Measurements from ENCODE around the gene PACSIN2. TPM values are rescaled to one million over a fixed set of nuclear protein-coding genes. Genes with fewer than 3 reads are reported as not detected.
A peak's percentile ranks its signal among the peaks of the same experiment; 100 is the strongest.

PACSIN2 gene
- total RNA-seq, 1 experiment from 2014 or later: 60.2 TPM

- intact Hi-C loops (cut with micrococcal nuclease; ENCODE audit: unreplicated experiment): no loop called here
- no peak for TF ChIP-seq REST (IDR thresholded peaks at IDR 0.05; ENCODE audit: insufficient read depth in 1 of 2, low read depth in 2 of 2, low read length in 1 of 2)
- peak; percentile 86 for TF ChIP-seq SIN3A (IDR thresholded peaks at IDR 0.05; ENCODE audit: borderline replicate concordance, insufficient read depth, low read depth, low read length)
- TF ChIP-seq TCF7L2 (IDR thresholded peaks at IDR 0.05; ENCODE audit: low read depth, low read length): no peak
- TF ChIP-seq POLR2AphosphoS5 (IDR thresholded peaks at IDR 0.05; ENCODE audit: low read depth, low read length): 0 out of 2 replicates have a peak, but pooled peaks have one; percentile 46
- no peak for TF ChIP-seq CTCF (IDR thresholded peaks at IDR 0.05)
- ChIA-PET CTCF (interaction anchor here (0.7 to 0.8 kb wide), 2 partner anchors 11 to 133 kb away, joined by 3 to 6 read pairs; no protein-coding TSS in a partner anchor), POLR2A (no interaction called here)
- no peaks in the 10 kb centered on the region for H3K36me3 ChIP-seq (ENCODE audit: control insufficient read depth, insufficient read depth, low read length)
- DNase-seq (ENCODE audit: low read depth, low spot score): no peak
- no TSS peak for BruUV-seq (replicated peaks)
- H3K9me3 ChIP-seq (ENCODE audit: control insufficient read depth, insufficient read depth, low read depth, low read length): no peaks in the 10 kb centered on the region
- peak within 1 kb of the TSS; percentile 73 to 87 for H3K4me3 ChIP-seq (ENCODE audit: low read depth in 2 of 2, low read length in 2 of 2)
- in situ Hi-C loops (cut with HindIII; ENCODE audit: low pct_unique_long_range_greater_than_20kb, low sequenced_read_pairs): no loop called here
- ATAC-seq: peak; percentile 97
- H3K27ac ChIP-seq (ENCODE audit: low read length): peak within 1 kb of the TSS; percentile 82
- no peaks in the 10 kb centered on the region for H3K27me3 ChIP-seq (ENCODE audit: control insufficient read depth, insufficient read depth, low read length)
- peaks cover 6% of the 10 kb centered on the region for H3K4me1 ChIP-seq (ENCODE audit: control insufficient read depth, insufficient read depth, low read length)
Measured at GRCh38 chr22:42856865-42857704, 157.9 kb downstream of the PACSIN2 start, which contains the start of gene ARFGAP3. ARFGAP3 (minus strand) TSS chr22:42857273; CDS start chr22:42857182, 91 bp downstream.

GRCh38 chr22:42856179-42856864 is 158.6 kb downstream of the PACSIN2 start:
- H3K27me3 ChIP-seq (ENCODE audit: control insufficient read depth, insufficient read depth, low read length): no peaks in the 10 kb centered on the region
- ChIA-PET CTCF (interaction anchor here (0.7 to 0.8 kb wide), 3 partner anchors 12 to 157 kb away, joined by 3 to 6 read pairs (median 3); no protein-coding TSS in a partner anchor), POLR2A (no interaction called here)
- BruUV-seq (replicated peaks): no TSS peak
- intact Hi-C loops (cut with micrococcal nuclease; ENCODE audit: unreplicated experiment) (no loop called here), in situ Hi-C loops (cut with HindIII; ENCODE audit: low pct_unique_long_range_greater_than_20kb, low sequenced_read_pairs) (no loop called here)
- H3K27ac ChIP-seq (ENCODE audit: low read length): peak overlapping the region; percentile 82
- peaks cover 6% of the 10 kb centered on the region for H3K4me1 ChIP-seq (ENCODE audit: control insufficient read depth, insufficient read depth, low read length)
- ATAC-seq (peak; percentile 47), DNase-seq (ENCODE audit: low read depth, low spot score) (no peak)
- peak overlapping the region; percentile 73 to 87 for H3K4me3 ChIP-seq (ENCODE audit: low read depth in 2 of 2, low read length in 2 of 2)
- no peak for TF ChIP-seq TCF7L2 (IDR thresholded peaks at IDR 0.05; ENCODE audit: low read depth, low read length)
- no peak for TF ChIP-seq CTCF (IDR thresholded peaks at IDR 0.05)
- no peak for TF ChIP-seq SIN3A (IDR thresholded peaks at IDR 0.05; ENCODE audit: borderline replicate concordance, insufficient read depth, low read depth, low read length)
- no peak for TF ChIP-seq POLR2AphosphoS5 (IDR thresholded peaks at IDR 0.05; ENCODE audit: low read depth, low read length)
- TF ChIP-seq REST (IDR thresholded peaks at IDR 0.05; ENCODE audit: insufficient read depth in 1 of 2, low read depth in 2 of 2, low read length in 1 of 2): no peak
- H3K9me3 ChIP-seq (ENCODE audit: control insufficient read depth, insufficient read depth, low read depth, low read length): no peaks in the 10 kb centered on the region
- H3K36me3 ChIP-seq (ENCODE audit: control insufficient read depth, insufficient read depth, low read length): no peaks in the 10 kb centered on the region
